Measurements from ENCODE around the gene MFSD1. TPM values are rescaled to one million over a fixed set of nuclear protein-coding genes. Genes with fewer than 3 reads are reported as not detected.

MFSD1 gene
- total RNA-seq, 1 experiment from 2014 or later, result 50.7 TPM

DNA sequence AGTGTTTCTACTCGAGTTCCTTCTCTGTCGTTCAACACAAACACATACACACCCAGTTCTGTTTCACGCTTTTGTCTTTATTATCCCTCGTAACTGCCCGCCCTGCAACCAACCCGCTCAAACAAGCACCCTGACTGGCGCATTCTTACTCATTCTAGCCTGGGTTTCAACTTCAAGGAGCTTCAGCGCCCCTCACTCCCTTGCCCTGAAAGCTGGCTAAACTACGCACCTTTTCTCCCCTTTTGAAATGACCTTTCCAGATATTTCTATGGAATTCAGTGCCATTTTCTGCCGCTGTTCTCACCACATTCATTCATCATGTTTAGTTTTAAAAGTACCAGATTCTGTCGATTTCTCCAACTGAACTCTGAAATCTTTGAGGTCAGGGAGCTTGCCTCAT lies 653 bp upstream of the MFSD1 start:
- H3K4me3 ChIP-seq (ENCODE audit: low read depth in 2 of 2, low read length in 2 of 2), result peak overlapping the region; percentile 89 to 97
- intact Hi-C loops (cut with micrococcal nuclease; ENCODE audit: unreplicated experiment) (no loop called here), in situ Hi-C loops (cut with HindIII; ENCODE audit: low pct_unique_long_range_greater_than_20kb, low sequenced_read_pairs) (no loop called here)
- 0 out of 2 replicates have a peak, but pooled peaks cover 2% of the 10 kb centered on the region for H3K36me3 ChIP-seq (ENCODE audit: control insufficient read depth, insufficient read depth, low read length)
- no peaks in the 10 kb centered on the region for H3K9me3 ChIP-seq (ENCODE audit: control insufficient read depth, insufficient read depth, low read depth, low read length)
- no TSS peak for BruUV-seq (replicated peaks)
- TF ChIP-seq POLR2AphosphoS5 (IDR thresholded peaks at IDR 0.05; ENCODE audit: low read depth, low read length) (no peak), SIN3A (IDR thresholded peaks at IDR 0.05; ENCODE audit: borderline replicate concordance, insufficient read depth, low read depth, low read length) (no peak), REST (IDR thresholded peaks at IDR 0.05; ENCODE audit: insufficient read depth in 1 of 2, low read depth in 2 of 2, low read length in 1 of 2) (no peak), TCF7L2 (IDR thresholded peaks at IDR 0.05; ENCODE audit: low read depth, low read length) (no peak)
- TF ChIP-seq, protein P1, sequence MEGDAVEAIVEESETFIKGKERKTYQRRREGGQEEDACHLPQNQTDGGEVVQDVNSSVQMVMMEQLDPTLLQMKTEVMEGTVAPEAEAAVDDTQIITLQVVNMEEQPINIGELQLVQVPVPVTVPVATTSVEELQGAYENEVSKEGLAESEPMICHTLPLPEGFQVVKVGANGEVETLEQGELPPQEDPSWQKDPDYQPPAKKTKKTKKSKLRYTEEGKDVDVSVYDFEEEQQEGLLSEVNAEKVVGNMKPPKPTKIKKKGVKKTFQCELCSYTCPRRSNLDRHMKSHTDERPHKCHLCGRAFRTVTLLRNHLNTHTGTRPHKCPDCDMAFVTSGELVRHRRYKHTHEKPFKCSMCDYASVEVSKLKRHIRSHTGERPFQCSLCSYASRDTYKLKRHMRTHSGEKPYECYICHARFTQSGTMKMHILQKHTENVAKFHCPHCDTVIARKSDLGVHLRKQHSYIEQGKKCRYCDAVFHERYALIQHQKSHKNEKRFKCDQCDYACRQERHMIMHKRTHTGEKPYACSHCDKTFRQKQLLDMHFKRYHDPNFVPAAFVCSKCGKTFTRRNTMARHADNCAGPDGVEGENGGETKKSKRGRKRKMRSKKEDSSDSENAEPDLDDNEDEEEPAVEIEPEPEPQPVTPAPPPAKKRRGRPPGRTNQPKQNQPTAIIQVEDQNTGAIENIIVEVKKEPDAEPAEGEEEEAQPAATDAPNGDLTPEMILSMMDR (IDR thresholded peaks at IDR 0.05), result no peak
- H3K27ac ChIP-seq (ENCODE audit: low read length), result peak overlapping the region; percentile 91
- H3K27me3 ChIP-seq (ENCODE audit: control insufficient read depth, insufficient read depth, low read length), result no peaks in the 10 kb centered on the region
- H3K4me1 ChIP-seq (ENCODE audit: control insufficient read depth, insufficient read depth, low read length), result peaks cover 26% of the 10 kb centered on the region
- ATAC-seq, result peak; percentile 24; the same call in 1 of the 2 replicates
- CTCF ChIA-PET, result interaction anchor here (0.7 to 1.6 kb wide), 2 partner anchors 10 to 457 kb away, joined by 3 read pairs; no protein-coding TSS in a partner anchor
- DNase-seq (ENCODE audit: low read depth, low spot score), result no peak
- POLR2A ChIA-PET, result interaction anchor here (0.5 to 1.0 kb wide), 4 partner anchors 10 to 1608 kb away, joined by 3 to 14 read pairs (median 3); no protein-coding TSS in a partner anchor

DNA sequence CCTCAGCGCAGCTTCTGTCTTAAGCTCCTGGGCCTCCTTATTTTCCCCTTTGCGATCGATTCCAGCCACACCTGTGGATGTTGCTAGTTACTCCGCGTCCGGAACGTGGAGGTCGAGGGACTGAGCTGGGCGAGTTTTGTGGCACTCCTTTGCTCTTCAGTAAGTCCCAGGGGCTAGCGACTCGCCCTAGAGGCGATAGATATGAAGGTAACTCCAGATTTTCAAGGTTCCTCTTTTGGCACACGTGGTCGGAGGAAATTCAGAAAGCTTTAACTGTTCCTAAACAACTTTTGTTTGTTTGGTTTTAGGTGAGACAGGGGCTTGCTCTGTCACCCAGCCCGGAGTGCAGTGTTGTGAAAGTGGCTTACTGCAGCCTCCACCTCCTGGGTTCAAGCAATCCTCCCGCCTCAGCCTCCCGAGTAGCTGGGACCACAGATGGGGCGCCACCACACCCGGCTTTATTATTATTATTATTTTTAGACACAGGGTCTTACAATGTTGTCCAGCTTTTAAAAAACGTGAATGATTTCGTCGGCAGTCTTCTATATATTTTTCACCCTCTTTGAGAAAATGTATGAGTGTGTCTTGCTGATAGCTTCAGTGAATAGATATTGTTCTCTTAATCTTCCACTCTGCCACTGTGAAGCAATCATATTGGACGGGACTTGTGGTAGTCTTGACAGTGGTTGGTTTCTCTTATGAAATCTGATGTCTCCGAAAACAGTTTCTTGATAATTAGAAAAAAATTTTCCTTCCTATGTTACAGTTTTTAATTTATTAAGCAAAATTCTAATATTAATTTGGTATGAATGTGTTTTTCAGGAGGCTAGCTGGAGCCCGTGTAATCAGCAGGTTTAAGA lies 785 bp downstream of the MFSD1 start:
- TF ChIP-seq SIN3A (IDR thresholded peaks at IDR 0.05; ENCODE audit: borderline replicate concordance, insufficient read depth, low read depth, low read length) (no peak), REST (IDR thresholded peaks at IDR 0.05; ENCODE audit: insufficient read depth in 1 of 2, low read depth in 2 of 2, low read length in 1 of 2) (no peak), POLR2AphosphoS5 (IDR thresholded peaks at IDR 0.05; ENCODE audit: low read depth, low read length) (no peak), TCF7L2 (IDR thresholded peaks at IDR 0.05; ENCODE audit: low read depth, low read length) (no peak)
- TF ChIP-seq, protein P1 (IDR thresholded peaks at IDR 0.05), result no peak
- Histone ChIP-seq H3K36me3 (ENCODE audit: control insufficient read depth, insufficient read depth, low read length) (0 out of 2 replicates have a peak, but pooled peaks cover 4% of the 10 kb centered on the region), H3K4me1 (ENCODE audit: control insufficient read depth, insufficient read depth, low read length) (peaks cover 26% of the 10 kb centered on the region), H3K27ac (ENCODE audit: low read length) (peak overlapping the region; percentile 91), H3K4me3 (ENCODE audit: low read depth in 2 of 2, low read length in 2 of 2) (peak overlapping the region; percentile 89 to 97), H3K27me3 (ENCODE audit: control insufficient read depth, insufficient read depth, low read length) (no peaks in the 10 kb centered on the region), H3K9me3 (ENCODE audit: control insufficient read depth, insufficient read depth, low read depth, low read length) (no peaks in the 10 kb centered on the region)
- ChIA-PET CTCF (interaction anchor here (0.8 kb wide), 1 partner anchor 17 kb away, joined by 3 read pairs; no protein-coding TSS in a partner anchor), POLR2A (interaction anchor here (0.6 kb wide), 1 partner anchor 23 kb away, joined by 3 read pairs; no protein-coding TSS in a partner anchor)
- BruUV-seq (replicated peaks), result no TSS peak
- no peak for DNase-seq (ENCODE audit: low read depth, low spot score)
- in situ Hi-C loops (cut with HindIII; ENCODE audit: low pct_unique_long_range_greater_than_20kb, low sequenced_read_pairs), result no loop called here
- intact Hi-C loops (cut with micrococcal nuclease; ENCODE audit: unreplicated experiment), result no loop called here
- peak; percentile 46 for ATAC-seq

Measured in Panc1 (cell line).